ENCODE data around the gene SLC30A5. TPM values are rescaled to one million over a fixed set of nuclear protein-coding genes. Genes with fewer than 3 reads are reported as not detected.

Gene SLC30A5
- total RNA-seq, 6 donors from 2014 or later = 23.3 to 61.4 (median 42.8) TPM

GRCh38 chr5:69170495-69170894 is 76.7 kb downstream of the SLC30A5 start:
- no peak for TF ChIP-seq CTCF (IDR thresholded peaks at IDR 0.05)
- no peak for TF ChIP-seq EP300 (IDR thresholded peaks at IDR 0.05)
- TF ChIP-seq POLR2A (IDR thresholded peaks at IDR 0.05) = no peak
- DNase-seq (no peak), ATAC-seq (ENCODE audit: low FRiP score in 2 of 2) (no peak)
- Histone ChIP-seq H3K9me3 (no peaks in the 10 kb centered on the region), H3K27ac (no peak overlapping the region), H3K4me1 (peaks cover 7 to 20% (median 10%) of the 10 kb centered on the region in 4 donors), H3K27me3 (no peaks in the 10 kb centered on the region), H3K36me3 (peaks cover 4 to 12% (median 9%) of the 10 kb centered on the region in 4 donors), H3K4me3 (no peak overlapping the region)
- 100% methylated on average over 1 of the region's 1 CpG for WGBS, 2 donors

- TF ChIP-seq EP300 (IDR thresholded peaks at IDR 0.05) = no peak
- no peak for TF ChIP-seq CTCF (IDR thresholded peaks at IDR 0.05)
- TF ChIP-seq POLR2A (IDR thresholded peaks at IDR 0.05) = no peak
- TF ChIP-seq POLR2AphosphoS5 (IDR thresholded peaks at IDR 0.05) = no peak
- H3K4me3 ChIP-seq = no peak overlapping the region
- DNase-seq = no peak
- whole genome bisulfite sequencing, 2 donors = 100% methylated on average over 3 of the region's 3 CpGs
- H3K27ac ChIP-seq = no peak overlapping the region
- peaks cover 4 to 14% (median 11%) of the 10 kb centered on the region in 4 donors for H3K36me3 ChIP-seq
- ATAC-seq (ENCODE audit: low FRiP score in 2 of 2) = no peak
- H3K27me3 ChIP-seq = no peaks in the 10 kb centered on the region
- H3K4me1 ChIP-seq = peaks cover 7 to 20% (median 10%) of the 10 kb centered on the region in 4 donors
- no peaks in the 10 kb centered on the region for H3K9me3 ChIP-seq
Observed at GRCh38 chr5:69170969-69171368, 77.2 kb downstream of the SLC30A5 start.

Small RNA genes lying within 50 kb of the gene (small RNA-seq; reads per million reads assigned to genes)
- gene SNORA50D (0 reads per million in 4 donors), gene SUMO2P4 (0 reads per million in 4 donors)

Other genes with a start within 250 kb of the SLC30A5 start
- 1 to 10 TPM; 2.1 to 9.8 (median 5.6) TPM for gene CCNB1, start 73.1 kb downstream of the SLC30A5 start, total RNA-seq
- gene CENPH, start 95.6 kb downstream of the SLC30A5 start, total RNA-seq = 1 to 10 TPM; 1.8 to 3.3 (median 2.4) TPM
- 10 to 100 TPM in 5 of 6 donors, 1 to 10 TPM in 1; 8.3 to 36.4 (median 22.1) TPM for gene CDK7, start 140.9 kb downstream of the SLC30A5 start, total RNA-seq
- gene CCDC125, start 238.8 kb downstream of the SLC30A5 start, total RNA-seq = 10 to 100 TPM in 3 of 6 donors, 1 to 10 TPM in 3; 5.2 to 21.3 (median 11.3) TPM